ENCODE data around the gene CEP89.

DNA sequence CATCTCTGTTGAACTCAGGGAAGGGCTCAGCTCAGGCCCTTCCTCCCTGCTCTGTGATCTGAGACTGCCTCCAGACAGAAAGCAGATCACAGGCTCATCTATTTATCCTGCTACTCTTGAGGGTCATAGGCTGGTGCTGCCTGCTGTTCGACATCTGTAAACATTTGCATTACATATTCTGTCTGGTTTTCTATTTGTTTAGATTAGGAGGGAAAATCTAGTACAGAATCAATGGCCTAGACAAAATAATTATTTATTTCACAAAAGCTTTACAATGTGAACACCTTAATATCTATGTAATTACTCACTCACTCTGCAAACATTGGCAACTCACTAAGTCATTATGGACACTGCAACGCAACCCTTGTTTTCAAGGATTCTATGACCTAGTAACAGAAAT, 43.0 kb downstream of the CEP89 start:
- TF ChIP-seq POLR2A (IDR thresholded peaks at IDR 0.05; ENCODE audit: low read depth, low read length), result no peak
- no peak for TF ChIP-seq POLR2AphosphoS5 (IDR thresholded peaks at IDR 0.05; ENCODE audit: low read depth, low read length)
- no peak for TF ChIP-seq TAF1 (IDR thresholded peaks at IDR 0.05; ENCODE audit: low read depth, low read length)

Data from GM12891 (cell line).